SJCRH30 (cell line): ENCODE results near the gene USP35. TPM values are rescaled to one million over a fixed set of nuclear protein-coding genes. Genes with fewer than 3 reads are reported as not detected.
"Not testable (repeated sequence)": the region's sequence is repeated elsewhere in the genome, so short reads cannot be mapped to it uniquely, and the experiment has no call there.

ENCODE experiments used
- DNase-seq, 2 experiments: peaks; one replicate each; pipeline ENCODE4 v3.0.0-alpha.2; 2015 to 2020
- H3K27ac ChIP-seq: fragments of 250-450 bp; sonication (Bioruptor Pico); 2 replicates; pipeline ENCODE4 v1.5.1; 2020; ENCODE audit warnings: mild to moderate bottlenecking, moderate library complexity
- H3K27me3 ChIP-seq: fragments of 250-450 bp; sonication (Bioruptor Pico); 2 replicates; pipeline ENCODE4 v1.5.1; 2020; ENCODE audit warnings: mild to moderate bottlenecking, moderate library complexity
- H3K36me3 ChIP-seq: fragments of 250-450 bp; sonication (Bioruptor Pico); 2 replicates; pipeline ENCODE4 v1.5.1; 2020; ENCODE audit warnings: mild to moderate bottlenecking, moderate library complexity
- H3K4me1 ChIP-seq: fragments of 250-450 bp; sonication (Bioruptor Pico); 2 replicates; pipeline ENCODE4 v1.5.1; 2020; ENCODE audit warnings: mild to moderate bottlenecking, moderate library complexity
- H3K4me3 ChIP-seq: fragments of 250-450 bp; sonication (Bioruptor Pico); 2 replicates; pipeline ENCODE4 v1.5.1; 2020; ENCODE audit warnings: mild to moderate bottlenecking, moderate library complexity
- H3K9me3 ChIP-seq: fragments of 250-450 bp; sonication (Bioruptor Pico); replicated peaks from 2 replicates; pipeline ENCODE4 v1.5.1; 2020; ENCODE audit warnings: mild to moderate bottlenecking, moderate library complexity
- total RNA-seq: library from RNA; depleted of rRNA; stranded (reverse); fragments of >200 nt; shearing (Covaris generic); gene quantifications from 2 replicates; pipeline ENCODE4 v1.2.3, GENCODE V29; 2014

USP35 gene
- total RNA-seq, 1 experiment from 2014 or later: 5.1 TPM

DNA sequence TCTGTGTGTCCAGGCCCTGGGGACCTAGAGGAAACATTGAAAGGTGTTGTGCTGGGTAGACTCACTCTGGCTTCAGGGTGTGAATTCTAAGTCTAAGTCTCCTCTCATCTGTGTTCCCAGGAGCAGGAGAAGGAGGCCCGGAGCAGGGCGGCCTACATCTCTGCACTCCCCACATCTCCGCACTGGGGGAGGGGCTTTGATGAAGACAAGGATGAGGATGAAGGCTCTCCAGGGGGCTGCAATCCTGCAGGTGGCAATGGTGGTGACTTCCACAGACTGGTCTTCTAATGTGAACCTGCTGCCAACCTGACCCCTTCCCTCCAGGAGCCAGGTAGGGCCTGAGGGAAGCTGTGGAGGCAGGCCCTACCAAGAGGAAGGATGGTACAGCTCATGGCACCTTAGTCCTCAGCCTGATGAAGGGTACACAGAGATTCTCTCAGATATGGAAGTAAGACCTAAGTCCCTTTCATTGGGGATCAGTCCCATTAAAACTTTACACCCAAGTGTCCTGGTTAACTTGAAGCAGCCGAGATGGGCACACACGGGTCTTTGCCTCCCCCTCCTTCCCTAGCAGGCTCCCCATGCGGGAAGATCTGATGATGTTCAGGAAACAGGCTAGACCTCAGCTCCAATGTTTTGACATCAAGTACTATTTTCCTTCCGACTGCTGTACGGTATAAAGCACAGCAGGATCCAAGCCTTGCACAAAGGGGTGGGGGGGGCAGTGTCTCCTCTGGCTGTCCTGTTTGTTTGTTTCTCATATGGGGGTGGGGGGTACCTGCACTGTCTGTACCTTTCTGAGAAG, 25.0 kb downstream of the USP35 start:
- Histone ChIP-seq H3K9me3 (no peaks in the 10 kb centered on the region), H3K4me1 (no peaks in the 10 kb centered on the region), H3K36me3 (peaks cover 3% of the 10 kb centered on the region; the same call in 1 of the 2 replicates), H3K27me3 (no peaks in the 10 kb centered on the region), H3K27ac (no peak overlapping the region), H3K4me3 (no peak overlapping the region)
- DNase-seq: no peak

DNA sequence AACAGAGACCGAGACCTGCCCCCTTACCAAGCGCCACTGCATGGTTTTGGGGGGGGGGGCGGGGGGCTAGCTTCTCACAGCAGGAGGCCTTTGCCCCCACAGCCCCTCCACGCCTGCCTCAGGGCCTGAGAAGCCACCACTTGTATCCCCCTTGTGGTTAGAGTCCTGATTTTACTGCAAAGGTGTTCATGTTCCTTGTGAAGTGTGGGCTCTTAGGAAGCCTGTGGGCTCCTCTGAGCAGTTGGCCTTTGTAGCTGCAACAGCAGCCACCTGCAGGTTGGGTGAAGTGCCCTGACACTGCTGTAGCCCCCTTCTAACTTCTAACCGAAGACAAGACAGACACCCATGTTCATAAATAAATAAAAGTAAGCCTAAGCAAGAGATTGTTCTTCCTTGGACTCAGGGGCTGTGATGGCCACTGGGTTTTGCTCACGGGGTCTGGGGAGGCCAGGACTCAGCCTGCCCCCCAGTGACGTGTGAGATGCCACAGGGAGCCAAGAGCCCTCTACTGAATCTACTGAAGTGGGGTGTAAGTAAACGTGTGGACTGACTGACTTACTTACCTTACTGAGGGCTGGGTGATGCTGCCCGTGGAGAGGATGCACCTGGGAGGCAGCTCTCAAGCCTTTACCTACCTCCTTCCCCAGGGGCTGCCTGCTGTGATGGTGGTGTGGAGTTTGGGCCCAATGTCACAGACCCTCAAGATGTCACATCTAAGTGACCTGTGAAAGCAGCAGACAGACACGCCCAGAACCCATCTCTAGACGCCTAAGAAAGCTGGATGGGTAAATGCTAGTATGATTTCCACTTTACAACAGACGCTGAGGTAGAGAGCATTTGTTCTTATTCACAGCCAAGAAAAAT, 25.8 kb downstream of the USP35 start:
- Histone ChIP-seq H3K27me3 (no peaks in the 10 kb centered on the region), H3K4me1 (no peaks in the 10 kb centered on the region), H3K27ac (no peak overlapping the region), H3K4me3 (no peak overlapping the region), H3K9me3 (no peaks in the 10 kb centered on the region), H3K36me3 (peaks cover 3% of the 10 kb centered on the region; the same call in 1 of the 2 replicates)
- DNase-seq: no peak

DNA sequence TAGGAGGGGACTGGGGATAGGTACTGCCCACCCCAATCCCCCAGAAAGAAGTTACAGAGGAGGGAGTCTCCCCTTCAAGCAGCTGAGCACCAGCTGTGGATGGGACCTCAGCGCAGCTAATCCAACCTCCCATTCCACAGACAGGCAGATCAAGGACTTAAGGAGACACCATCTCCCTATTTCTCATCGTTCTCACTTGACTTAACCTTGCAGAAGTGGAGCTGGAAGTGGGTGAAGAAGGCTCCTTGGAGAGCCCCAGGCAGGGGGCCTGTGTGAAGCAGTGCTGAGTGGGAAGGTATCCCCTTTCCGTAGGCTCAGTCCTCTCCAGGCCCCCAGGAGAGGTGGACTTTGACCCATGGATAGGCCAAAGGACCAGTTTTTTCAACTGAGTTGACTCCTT, 27.3 kb downstream of the USP35 start:
- Histone ChIP-seq H3K4me1 (no peaks in the 10 kb centered on the region), H3K36me3 (peaks cover 3% of the 10 kb centered on the region; the same call in 1 of the 2 replicates), H3K27me3 (no peaks in the 10 kb centered on the region), H3K9me3 (no peaks in the 10 kb centered on the region), H3K4me3 (no peak overlapping the region), H3K27ac (no peak overlapping the region)
- no peak for DNase-seq

DNA sequence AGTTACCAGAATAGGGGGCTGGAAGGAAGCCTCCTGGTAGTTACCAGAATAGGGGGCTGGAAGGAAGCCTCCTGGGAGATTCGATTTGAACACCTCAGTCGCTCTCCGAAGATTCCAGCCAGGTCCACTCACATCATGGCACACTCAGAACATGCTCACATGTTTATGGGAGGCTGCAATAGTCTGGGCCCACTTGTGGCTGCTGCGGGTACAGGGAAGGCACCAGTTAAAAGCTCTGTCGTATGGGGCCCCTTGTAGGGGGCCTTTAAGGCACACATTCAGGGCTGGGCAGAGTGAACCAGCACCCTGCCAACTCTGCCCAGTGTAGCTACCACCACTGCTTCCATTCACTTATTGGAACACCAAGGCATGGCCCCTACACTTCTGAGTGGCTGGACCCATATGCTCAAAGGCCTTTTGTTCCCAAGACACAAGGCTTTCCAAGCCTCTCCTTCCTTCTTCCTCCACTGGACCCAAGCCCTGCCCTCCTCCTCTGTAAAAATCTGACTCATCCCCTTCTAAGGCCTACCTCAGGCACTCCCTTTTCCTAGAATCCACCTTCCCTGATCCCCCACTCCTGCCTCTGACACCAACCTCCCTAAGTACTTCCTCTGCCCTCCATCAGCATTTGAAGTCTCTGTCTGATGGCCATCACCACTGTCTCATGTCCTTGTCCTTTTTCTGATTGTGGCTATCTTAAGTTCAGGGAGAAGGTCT, 28.0 kb downstream of the USP35 start:
- Histone ChIP-seq H3K4me3 (no peak overlapping the region), H3K27ac (no peak overlapping the region), H3K9me3 (no peaks in the 10 kb centered on the region), H3K4me1 (no peaks in the 10 kb centered on the region), H3K36me3 (peaks cover 3% of the 10 kb centered on the region; the same call in 1 of the 2 replicates), H3K27me3 (no peaks in the 10 kb centered on the region)
- no peak for DNase-seq

DNA sequence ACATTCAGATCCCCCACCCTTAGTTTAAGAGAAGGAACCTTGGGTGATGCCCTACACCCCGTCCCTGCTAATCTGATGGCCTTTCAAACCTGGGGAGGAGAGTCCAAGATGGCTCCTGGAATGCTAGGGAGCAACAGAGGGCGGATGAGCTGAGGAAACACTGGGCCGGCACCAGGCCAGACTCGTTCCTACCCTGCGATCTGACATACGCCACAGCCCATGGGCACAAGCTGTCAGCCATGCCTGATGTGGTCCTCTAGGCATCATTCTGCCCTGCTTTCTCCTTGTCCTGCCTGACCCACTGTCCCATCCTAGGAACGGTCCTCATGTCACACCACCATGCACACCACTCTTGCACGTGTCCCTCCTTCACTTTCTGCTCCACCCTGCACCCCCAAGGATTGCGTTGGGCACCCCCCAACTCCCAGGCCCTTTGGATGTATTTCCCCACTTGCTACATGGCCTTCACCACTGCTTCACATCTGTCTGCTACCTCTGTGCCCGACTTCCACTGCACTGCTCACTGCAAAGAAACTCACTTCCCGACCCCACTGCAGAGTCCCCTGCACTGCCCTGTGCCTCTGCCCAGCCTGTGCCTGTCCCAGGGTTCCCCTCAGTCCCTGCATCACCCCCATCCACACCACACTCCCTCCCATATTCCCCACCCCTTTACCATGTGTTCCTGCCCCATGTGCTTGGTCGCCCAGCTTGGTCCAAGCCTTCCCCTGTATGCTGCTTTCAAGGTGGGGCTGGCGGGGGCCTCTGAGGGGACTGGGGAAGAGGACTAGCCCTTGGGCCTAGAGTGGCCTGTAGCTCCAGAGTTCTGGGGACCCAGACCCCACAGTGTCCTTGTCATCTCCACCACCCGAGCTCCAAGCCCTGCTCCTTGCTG, 29.2 kb downstream of the USP35 start:
- no peaks in the 10 kb centered on the region for H3K4me1 ChIP-seq
- H3K27ac ChIP-seq: no peak overlapping the region
- H3K27me3 ChIP-seq: no peaks in the 10 kb centered on the region
- no peaks in the 10 kb centered on the region for H3K9me3 ChIP-seq
- 0 out of 2 replicates have a peak, but pooled peaks cover 3% of the 10 kb centered on the region for H3K36me3 ChIP-seq
- no peak for DNase-seq
- no peak overlapping the region for H3K4me3 ChIP-seq

DNA sequence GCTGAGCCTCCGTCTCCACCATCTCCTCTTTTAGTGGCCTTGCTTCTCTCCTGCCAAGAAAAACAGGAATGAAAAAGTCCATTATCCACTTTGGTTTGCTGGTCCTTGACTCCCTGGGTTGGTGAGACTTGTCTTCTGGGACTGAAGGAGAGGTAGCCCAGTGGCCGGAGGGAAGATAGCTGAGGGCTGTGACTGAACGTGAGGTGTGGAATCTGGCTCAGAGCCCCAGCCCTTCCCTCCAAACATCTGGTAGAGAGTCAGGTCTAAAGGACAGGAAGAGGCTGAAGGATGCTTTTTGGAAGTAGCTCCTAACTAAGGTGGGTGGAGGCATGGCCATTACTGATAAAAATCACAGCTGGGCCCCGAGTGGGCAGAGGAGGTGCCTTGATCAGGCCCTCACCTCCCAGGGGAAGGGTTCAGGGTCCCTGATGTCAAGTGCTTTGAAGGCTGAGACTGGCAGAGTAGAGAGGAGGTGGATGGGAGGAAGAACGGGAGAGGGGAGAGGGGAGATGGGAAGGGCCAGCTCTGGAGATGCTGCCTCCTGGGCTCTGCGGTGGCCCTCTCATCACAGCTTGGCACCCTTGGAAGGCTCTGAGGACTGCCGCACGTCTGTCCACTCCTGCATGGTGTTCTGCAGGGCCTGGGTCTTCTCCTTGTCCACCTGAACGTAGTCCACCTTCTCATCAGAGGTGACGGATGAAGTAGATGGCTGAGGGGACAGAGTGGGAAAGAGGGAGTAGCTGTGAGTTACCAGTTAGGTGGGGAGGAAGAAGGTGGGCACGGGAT, 30.2 kb downstream of the USP35 start:
- Histone ChIP-seq H3K9me3 (no peaks in the 10 kb centered on the region), H3K4me3 (no peak overlapping the region), H3K4me1 (no peaks in the 10 kb centered on the region), H3K36me3 (0 out of 2 replicates have a peak, but pooled peaks cover 3% of the 10 kb centered on the region), H3K27me3 (no peaks in the 10 kb centered on the region), H3K27ac (no peak overlapping the region)
- no peak for DNase-seq

DNA sequence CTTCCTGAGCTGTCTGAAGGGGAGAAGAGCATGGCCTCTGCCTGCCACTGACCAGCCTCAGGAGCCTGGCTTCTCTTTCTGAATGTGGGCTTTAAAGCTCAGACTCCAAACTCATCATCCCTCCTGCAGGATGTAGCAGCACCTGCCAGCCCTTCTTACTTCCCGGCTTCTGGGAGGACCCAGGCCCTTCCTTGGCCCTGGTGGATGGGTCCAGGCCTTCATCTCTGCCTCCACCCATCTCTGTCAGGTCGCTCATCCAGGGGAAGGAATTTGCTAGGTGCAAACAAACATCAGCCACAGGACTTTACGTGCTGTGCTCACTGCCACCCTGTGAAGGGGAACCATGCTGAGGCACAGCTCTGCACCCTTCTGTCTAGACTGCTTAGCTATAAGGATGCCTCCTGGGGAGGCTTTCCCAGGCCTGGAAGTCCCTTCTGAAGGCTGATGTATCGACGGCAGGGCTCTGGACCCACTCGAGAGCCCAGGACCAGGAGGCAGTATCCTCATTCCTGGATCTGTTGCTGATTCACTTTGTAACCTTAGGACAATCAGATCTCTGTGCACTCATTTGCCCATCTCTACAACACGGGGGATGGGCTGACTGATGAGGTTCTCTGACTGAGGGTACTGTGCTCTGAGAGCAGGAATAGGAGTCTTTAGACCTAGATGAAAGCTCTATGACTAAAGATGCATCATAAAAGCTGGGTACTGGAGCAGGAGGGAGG, 30.9 kb downstream of the USP35 start:
- no peak overlapping the region for H3K4me3 ChIP-seq
- H3K4me1 ChIP-seq: no peaks in the 10 kb centered on the region
- H3K36me3 ChIP-seq: 0 out of 2 replicates have a peak, but pooled peaks cover 3% of the 10 kb centered on the region
- DNase-seq: no peak
- H3K27me3 ChIP-seq: no peaks in the 10 kb centered on the region
- no peaks in the 10 kb centered on the region for H3K9me3 ChIP-seq
- no peak overlapping the region for H3K27ac ChIP-seq

DNA sequence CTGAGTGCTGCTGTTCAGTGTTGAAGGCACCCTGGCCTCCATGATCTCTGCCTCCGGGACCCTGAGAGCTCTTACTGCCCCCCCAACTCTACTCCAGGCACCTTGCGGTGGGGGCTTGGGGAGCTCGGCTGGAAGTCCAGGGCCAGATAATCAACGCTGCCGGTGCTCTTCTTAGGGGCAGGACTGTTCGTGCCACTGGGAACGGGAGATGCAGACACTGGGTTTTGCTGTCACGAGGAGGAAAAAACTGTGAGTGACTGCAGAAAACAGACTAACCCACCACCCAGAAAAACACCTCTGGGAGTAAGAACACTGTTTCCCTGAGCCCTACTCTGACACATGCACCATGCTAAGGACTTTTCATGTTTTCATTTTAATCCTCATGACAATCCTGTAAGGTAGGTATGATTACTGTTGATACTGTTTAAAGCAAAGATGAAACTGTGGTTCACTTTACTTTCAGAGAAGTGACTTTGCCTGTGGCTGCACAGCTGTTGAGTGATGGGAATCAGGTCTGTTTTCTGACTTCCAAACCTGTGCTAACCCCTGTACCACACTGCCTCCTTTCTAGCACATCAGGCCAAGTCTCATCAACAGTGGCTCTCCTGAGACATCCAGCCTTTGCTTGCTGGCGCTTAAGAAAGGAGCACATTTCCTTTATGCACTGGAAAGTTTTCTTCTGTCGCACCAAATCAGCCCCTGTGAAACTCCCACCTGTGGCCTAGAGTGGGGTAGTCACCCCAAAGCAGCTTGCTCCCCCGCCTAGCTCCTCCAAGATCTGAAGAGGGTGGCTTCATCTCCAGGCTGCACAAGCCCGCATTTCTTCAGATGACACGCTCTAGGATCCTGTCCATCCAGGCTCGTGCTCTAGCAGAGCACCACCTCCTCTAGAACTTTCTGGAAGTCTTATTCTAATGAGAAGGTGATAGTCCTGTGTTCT, 31.8 kb downstream of the USP35 start:
- Histone ChIP-seq H3K4me1 (no peaks in the 10 kb centered on the region), H3K9me3 (no peaks in the 10 kb centered on the region), H3K27me3 (no peaks in the 10 kb centered on the region), H3K4me3 (no peak overlapping the region), H3K27ac (no peak overlapping the region), H3K36me3 (0 out of 2 replicates have a peak, but pooled peaks cover 1% of the 10 kb centered on the region)
- DNase-seq: no peak

DNA sequence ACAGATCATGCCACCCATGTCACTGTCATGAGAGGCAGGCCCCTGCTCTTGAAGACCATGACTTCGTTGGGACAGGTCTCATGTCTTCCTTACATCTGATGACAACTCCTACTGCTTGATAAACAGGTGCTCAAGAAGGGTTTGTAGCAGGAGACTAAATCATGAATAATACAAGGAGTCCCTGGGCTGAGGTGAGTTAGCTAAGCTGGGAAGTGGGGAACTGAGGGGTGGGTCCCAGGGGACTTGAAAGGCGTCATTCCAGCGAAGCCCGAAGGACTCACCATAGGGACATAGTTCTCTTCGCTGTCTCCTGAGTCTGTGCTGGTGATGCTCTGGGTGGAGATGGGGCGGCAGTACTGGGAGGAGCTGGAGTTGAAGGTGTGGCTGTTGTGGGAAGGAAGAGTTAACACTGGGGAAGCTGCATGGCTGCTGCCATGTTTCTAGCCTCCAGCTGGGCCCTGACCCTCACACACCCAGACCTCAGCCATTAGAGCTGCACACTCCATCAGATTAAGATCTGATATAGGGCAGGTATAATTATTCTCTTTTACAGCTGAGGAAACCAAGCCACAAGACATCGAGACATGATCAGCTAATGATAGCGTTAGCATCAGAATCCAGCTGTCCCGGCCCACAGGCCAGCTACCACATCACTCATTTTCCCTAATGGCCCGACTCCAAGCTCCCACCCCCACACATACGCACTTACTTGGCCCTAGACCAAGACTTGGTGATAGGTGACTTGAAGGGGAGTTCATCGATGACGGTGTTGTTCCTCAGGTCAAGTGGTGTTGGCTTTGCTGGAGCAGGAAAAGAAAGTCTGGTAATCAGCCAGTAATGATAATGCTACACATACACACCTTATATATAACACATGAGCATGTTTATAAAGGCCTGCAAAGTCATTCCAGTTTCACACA, 32.9 kb downstream of the USP35 start:
- Histone ChIP-seq H3K9me3 (no peaks in the 10 kb centered on the region), H3K27me3 (no peaks in the 10 kb centered on the region), H3K27ac (no peak overlapping the region), H3K36me3 (no peaks in the 10 kb centered on the region), H3K4me3 (no peak overlapping the region), H3K4me1 (no peaks in the 10 kb centered on the region)
- DNase-seq: no peak

DNA sequence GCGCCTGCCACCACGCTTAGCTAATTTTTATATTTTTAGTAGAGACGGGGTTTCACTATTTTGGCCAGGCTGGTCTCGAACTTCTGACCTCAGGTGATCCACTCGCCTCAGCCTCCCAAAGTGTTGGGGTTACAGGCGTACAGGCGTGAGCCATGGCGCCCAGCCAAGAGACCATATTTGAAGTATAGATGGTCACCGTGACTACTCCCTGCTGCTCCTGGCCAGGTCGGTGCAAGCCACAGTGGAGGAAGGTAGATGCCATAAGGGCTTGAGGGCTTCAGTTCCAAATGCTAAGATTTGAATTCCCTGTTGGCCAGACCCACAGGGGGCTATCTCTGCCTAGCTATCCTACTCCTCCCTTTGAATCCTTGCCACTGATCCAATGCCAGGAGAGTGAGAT, 34.0 kb downstream of the USP35 start:
- not testable (repeated sequence) for H3K9me3 ChIP-seq, H3K27me3 ChIP-seq, H3K4me1 ChIP-seq, H3K36me3 ChIP-seq, H3K4me3 ChIP-seq, DNase-seq, H3K27ac ChIP-seq

DNA sequence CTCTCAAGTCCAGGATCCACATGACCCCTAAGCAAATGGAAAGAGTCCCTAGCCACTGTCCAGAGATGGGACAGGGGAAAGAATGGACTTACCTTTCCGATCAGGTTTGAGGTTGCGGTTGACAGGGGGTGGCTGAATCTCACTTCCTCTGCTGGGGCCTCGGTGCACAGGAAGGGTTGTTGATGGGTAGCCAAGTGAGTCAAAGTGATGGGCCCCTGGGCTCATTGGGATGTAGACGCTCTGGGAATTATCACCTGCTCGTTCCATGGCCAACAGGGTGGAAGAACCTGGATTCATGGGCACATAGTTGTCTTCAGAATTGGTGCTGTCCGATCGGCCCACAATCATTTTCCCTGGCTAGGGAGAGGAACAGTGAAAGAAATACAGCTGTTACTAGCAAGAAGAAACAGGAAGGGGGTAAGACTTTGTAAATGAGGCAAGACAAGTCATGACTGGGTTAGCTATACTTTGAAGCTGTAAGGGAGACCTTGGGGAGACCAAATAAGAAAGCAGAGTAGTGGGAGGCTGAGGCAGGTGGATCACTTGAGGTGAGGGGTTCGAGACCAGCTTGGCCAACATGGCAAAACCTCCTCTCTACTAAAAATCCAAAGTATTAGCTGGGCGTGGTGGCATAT, 34.7 kb downstream of the USP35 start:
- Histone ChIP-seq H3K27ac (no peak overlapping the region), H3K4me3 (no peak overlapping the region), H3K9me3 (no peaks in the 10 kb centered on the region), H3K27me3 (no peaks in the 10 kb centered on the region), H3K36me3 (no peaks in the 10 kb centered on the region), H3K4me1 (no peaks in the 10 kb centered on the region)
- DNase-seq: no peak
